Mammary microvascular endothelial cell (primary cell): ENCODE measurements around the gene DNAJC9. TPM values are rescaled to one million over a fixed set of nuclear protein-coding genes. Genes with fewer than 3 reads are reported as not detected.

Experiments used
- total RNA-seq: library from RNA; depleted of rRNA; stranded (reverse); fragments of >200 nt; gene quantifications from 2 replicates; pipeline ENCODE4 v1.2.3, GENCODE V29; 2015

Gene DNAJC9
- total RNA-seq, result 54.2 and 58.6 TPM in 2 replicates

GRCh38 chr10:73246646-73247508, at the start of gene DNAJC9:
Gene DNAJC9 (minus strand): TSS chr10:73247255. CDS start chr10:73247189, 66 bp downstream.

DNA sequence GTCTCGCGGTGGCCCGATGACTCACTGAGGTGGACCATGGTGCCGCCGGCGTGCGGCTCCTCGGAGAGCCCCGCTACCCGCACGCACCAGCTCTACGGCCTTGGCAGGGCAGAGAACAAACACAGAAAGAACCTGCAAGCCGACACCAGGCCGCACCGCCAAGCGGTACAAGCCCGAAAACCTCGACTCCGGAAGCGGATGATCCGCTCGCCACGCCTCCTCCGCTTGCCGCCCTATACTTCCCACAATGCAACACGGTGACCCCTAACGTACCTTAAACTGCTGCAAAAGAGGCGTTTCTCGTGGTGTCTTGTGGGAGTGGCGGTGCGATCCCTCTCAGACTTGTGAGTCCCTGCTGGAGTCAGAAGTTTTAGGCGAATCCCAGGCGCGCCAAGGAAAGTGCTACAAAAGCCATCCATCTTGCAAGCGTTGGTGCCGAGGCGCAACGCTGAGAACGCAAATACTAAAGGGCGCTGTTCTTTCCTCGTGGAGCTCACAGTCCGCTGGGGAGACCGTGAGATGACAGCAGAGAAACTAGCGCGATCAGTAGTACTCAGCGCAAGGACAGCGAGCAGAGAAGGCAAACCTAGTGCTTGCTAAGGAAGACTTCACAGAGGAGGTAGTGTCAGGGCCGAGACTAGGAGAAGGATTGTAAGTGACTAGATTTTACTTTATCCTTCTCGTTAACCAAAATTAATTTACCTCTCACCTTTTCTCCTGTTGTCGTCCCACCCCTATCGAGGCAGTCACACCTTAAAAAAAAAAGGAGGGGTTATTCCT, 5.6 kb upstream of the DNAJC9 start, which contains the start of gene MRPS16:
TSS of gene MRPS16 (minus strand) at position 200 of the 780 bp plus-strand sequence. CDS start at position 38, 162 bp downstream.

Other genes with a start within 250 kb of the DNAJC9 start
- gene P4HA1, start 150.4 kb downstream of the DNAJC9 start, total RNA-seq, result 27.5 and 30.8 TPM in 2 replicates
- gene NUDT13, start 136.8 kb downstream of the DNAJC9 start, total RNA-seq, result 1.1 and 1.7 TPM in 2 replicates
- gene ECD, start 79.2 kb downstream of the DNAJC9 start, total RNA-seq, result 30.6 and 36.9 TPM in 2 replicates
- gene FAM149B1, start 79.1 kb downstream of the DNAJC9 start, total RNA-seq, result 6.9 and 10.0 TPM in 2 replicates
- 58.8 and 64.5 TPM in 2 replicates for gene MRPS16, start 5.4 kb upstream of the DNAJC9 start, total RNA-seq
- gene CFAP70, start 111.6 kb upstream of the DNAJC9 start, total RNA-seq, result 0.05 and 0.13 TPM in 2 replicates
- 110 and 111 TPM in 2 replicates for gene ANXA7, start 166.8 kb upstream of the DNAJC9 start, total RNA-seq
- gene MSS51, start 186.3 kb upstream of the DNAJC9 start, total RNA-seq, result 0.30 and 0.40 TPM in 2 replicates
- 11.9 and 13.1 TPM in 2 replicates for gene PPP3CB, start 248.8 kb upstream of the DNAJC9 start, total RNA-seq